GM11168 (cell line): ENCODE results near the gene ATP8A1.

ENCODE experiments used
- in situ Hi-C: fragments of 300-500 bp; cut with MboI; formaldehyde crosslinking; loops from one replicate; pipeline ENCODE4 v1.12.0; 2022; ENCODE audit warnings: low sequenced_read_pairs; ENCODE audit not compliant: unreplicated experiment

The ATP8A1 gene

GRCh38 chr4:42628740-42629139 is 28.2 kb downstream of the ATP8A1 start:
- in situ Hi-C loops = no loop called here

- in situ Hi-C loops = no loop called here
These were observed 28.8 kb downstream of the ATP8A1 start for GRCh38 chr4:42627885-42628646.

- in situ Hi-C loops = no loop called here
These were observed 30.2 kb downstream of the ATP8A1 start for GRCh38 chr4:42626629-42627146.

GRCh38 chr4:42625329-42625728 is 31.6 kb downstream of the ATP8A1 start:
- in situ Hi-C loops = no loop called here

GRCh38 chr4:42624551-42624950 is 32.4 kb downstream of the ATP8A1 start:
- in situ Hi-C loops = no loop called here

GRCh38 chr4:42618023-42618422 is 38.9 kb downstream of the ATP8A1 start:
- in situ Hi-C loops = no loop called here

GRCh38 chr4:42617030-42617429 is 39.9 kb downstream of the ATP8A1 start:
- in situ Hi-C loops = no loop called here

GRCh38 chr4:42616572-42616971 is 40.3 kb downstream of the ATP8A1 start:
- in situ Hi-C loops = no loop called here

- in situ Hi-C loops = no loop called here
These were observed 41.7 kb downstream of the ATP8A1 start for GRCh38 chr4:42615131-42615763.

- in situ Hi-C loops = no loop called here
These were observed 44.0 kb downstream of the ATP8A1 start for GRCh38 chr4:42612898-42613297.

GRCh38 chr4:42610941-42611340 is 46.0 kb downstream of the ATP8A1 start:
- in situ Hi-C loops = no loop called here

GRCh38 chr4:42609051-42609450 is 47.9 kb downstream of the ATP8A1 start:
- in situ Hi-C loops = no loop called here

GRCh38 chr4:42608551-42608950 is 48.4 kb downstream of the ATP8A1 start:
- in situ Hi-C loops = no loop called here

GRCh38 chr4:42607011-42607726 is 49.7 kb downstream of the ATP8A1 start:
- in situ Hi-C loops = no loop called here

- in situ Hi-C loops = no loop called here
These were observed 51.6 kb downstream of the ATP8A1 start for GRCh38 chr4:42605264-42605663.

GRCh38 chr4:42603862-42604261 is 53.0 kb downstream of the ATP8A1 start:
- in situ Hi-C loops = no loop called here

GRCh38 chr4:42600578-42600977 is 56.3 kb downstream of the ATP8A1 start:
- in situ Hi-C loops = no loop called here

GRCh38 chr4:42596918-42597317 is 60.0 kb downstream of the ATP8A1 start:
- in situ Hi-C loops = no loop called here

- in situ Hi-C loops = no loop called here
These were observed 62.0 kb downstream of the ATP8A1 start for GRCh38 chr4:42594888-42595287.

GRCh38 chr4:42588909-42589308 is 68.0 kb downstream of the ATP8A1 start:
- in situ Hi-C loops = no loop called here

GRCh38 chr4:42586775-42587174 is 70.1 kb downstream of the ATP8A1 start:
- in situ Hi-C loops = no loop called here
